Measurements from ENCODE around the gene PTPN18.
"Not testable (repeated sequence)": the region's sequence is repeated elsewhere in the genome, so short reads cannot be mapped to it uniquely, and the experiment has no call there.

Gene PTPN18

DNA sequence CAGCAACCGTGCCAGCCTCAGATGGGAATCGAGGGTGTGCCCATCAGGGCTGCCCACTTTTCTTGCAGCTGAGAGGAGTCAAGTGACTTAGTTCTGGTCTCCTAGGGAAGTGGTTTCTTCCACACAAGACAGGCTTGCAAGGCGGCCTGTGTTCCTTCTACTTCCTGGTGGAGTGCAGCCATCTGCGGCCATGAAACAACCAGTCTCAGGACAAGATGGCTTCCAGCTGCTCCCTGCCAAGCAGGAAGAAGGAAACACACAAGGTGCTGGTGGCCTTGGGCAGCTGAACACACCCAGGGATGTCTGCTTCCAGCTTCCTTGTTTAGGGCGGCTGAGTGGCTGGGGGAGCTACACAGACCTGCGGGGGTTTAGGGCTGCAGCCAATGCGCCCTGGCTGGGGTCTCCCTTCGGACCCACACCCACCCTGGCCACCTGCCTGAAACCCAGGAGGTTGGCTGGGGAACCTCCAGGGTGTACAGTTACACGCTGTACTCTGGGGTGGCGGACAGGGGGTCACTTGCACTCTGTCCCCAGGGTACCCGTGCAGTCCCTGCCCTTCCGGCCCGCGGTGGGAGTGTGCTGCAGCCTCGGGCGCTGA is 34.7 kb downstream of the PTPN18 start:
- in situ Hi-C loops (cut with HindIII; ENCODE audit: low sequenced_read_pairs), result no loop called here
- no peak for DNase-seq (ENCODE audit: low read depth, low spot score)
- peak overlapping the region; percentile 60 for H3K4me3 ChIP-seq (ENCODE audit: low read depth, low read length)
- TF ChIP-seq, protein P1, sequence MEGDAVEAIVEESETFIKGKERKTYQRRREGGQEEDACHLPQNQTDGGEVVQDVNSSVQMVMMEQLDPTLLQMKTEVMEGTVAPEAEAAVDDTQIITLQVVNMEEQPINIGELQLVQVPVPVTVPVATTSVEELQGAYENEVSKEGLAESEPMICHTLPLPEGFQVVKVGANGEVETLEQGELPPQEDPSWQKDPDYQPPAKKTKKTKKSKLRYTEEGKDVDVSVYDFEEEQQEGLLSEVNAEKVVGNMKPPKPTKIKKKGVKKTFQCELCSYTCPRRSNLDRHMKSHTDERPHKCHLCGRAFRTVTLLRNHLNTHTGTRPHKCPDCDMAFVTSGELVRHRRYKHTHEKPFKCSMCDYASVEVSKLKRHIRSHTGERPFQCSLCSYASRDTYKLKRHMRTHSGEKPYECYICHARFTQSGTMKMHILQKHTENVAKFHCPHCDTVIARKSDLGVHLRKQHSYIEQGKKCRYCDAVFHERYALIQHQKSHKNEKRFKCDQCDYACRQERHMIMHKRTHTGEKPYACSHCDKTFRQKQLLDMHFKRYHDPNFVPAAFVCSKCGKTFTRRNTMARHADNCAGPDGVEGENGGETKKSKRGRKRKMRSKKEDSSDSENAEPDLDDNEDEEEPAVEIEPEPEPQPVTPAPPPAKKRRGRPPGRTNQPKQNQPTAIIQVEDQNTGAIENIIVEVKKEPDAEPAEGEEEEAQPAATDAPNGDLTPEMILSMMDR (IDR thresholded peaks at IDR 0.05; ENCODE audit: low read depth, low read length), result no peak

DNA sequence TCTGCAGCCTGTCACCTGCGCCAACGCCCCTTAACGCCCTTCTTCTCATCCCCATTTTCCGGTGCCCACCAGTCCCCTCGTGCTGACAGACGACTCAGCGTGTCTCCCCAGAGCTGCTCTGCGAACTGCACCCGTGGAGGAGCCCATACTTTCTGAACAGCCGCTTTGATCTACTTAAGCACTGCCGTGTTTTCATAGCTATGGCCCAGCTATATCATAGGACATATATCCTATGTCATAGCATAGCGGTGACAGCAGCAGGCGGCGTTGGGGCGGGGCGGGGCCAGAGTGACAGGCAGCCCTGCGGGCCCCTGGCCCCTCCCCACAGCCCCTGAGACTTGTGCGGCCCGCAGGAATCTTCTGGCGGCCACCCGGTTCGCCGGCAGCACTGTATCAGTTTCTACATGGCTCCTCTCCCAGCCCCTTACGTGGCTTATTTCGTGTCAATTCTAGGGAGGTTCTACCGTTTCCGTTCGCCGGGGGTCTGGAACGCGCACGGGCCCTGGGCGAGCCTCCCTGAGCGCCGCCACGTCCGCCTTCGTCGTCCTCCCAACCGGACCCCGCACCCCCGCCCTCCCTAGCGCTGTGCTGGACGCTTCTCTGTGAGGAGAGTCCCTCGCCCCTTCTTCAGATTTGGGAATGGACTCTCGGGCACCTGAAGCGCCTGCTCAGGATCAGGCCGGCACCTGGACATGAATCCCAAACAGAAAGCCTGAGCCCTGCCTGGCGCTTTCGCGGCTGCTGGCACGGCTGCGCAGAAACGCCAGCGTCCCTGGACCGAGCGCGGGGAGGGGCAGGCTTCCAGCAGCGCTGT is 35.4 kb downstream of the PTPN18 start:
- in situ Hi-C loops (cut with HindIII; ENCODE audit: low sequenced_read_pairs), result no loop called here
- TF ChIP-seq, protein P1 (IDR thresholded peaks at IDR 0.05; ENCODE audit: low read depth, low read length), result no peak
- peak; percentile 75 for DNase-seq (ENCODE audit: low read depth, low spot score)
- peak overlapping the region; percentile 60 for H3K4me3 ChIP-seq (ENCODE audit: low read depth, low read length)

DNA sequence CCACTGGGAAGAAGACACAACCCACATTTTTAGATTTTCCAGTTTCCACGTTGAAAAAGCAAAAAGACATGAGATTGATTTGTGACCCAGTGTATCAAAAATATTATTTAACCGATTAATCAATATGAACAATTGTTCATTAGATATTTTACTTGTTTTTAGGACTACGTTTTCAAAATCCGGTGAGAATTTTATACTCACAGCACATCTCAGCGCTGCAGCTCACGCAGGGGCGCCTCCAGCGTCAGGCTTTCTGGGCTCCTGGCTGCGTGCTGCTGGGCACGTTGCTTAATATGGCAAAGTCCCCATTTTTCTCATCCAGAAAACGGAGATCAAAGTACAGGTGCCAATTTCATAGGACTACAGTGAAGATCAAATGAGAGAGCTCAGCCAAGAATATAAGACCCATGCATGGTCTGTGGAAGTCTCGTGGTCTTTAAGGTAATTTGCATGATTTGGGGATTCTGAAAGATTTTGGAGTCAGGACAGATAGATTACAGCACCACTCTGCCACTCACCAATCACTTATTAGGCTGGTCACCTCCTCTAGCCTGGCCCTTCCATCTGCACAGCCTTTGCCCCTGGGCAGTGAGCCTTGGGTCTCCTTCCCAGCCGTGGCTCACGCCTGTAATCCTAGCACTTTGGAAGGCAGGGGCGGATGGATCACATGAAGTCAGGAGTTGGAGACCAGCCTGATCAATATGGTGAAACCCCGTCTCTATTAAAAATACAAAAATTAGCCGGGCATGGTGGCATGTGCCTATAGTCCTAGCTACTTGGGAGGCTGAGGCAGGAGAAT is 36.2 kb downstream of the PTPN18 start:
- DNase-seq (ENCODE audit: low read depth, low spot score), result no peak
- H3K4me3 ChIP-seq (ENCODE audit: low read depth, low read length), result peak overlapping the region; percentile 60

DNA sequence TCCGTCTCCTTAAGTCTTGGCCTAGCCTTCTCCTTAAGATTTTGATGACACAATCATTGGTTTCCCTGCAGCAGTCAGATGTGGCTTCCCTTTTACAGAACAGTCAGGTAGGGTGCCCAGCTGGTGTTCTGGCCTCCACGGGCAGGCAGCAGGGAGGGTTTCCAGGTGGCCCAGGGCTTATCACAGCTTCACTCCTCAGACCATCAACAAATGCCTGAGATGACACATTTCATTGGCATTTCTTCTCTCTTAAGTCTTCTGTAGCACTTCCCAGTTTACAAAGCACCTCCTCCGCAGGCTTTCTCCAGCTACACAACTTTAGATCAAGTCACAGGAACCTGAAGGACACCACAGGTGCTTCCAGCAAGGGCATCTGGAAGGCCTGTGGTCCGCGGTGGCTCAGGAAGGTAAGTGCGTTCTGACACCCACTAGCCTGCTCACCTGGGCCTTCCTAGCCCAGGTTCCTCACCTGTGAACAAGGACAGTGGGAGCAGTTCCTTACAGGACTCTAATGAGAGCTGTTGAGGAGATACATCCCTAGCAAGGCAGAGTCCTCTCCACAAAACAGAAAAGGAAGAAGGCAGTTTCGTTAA is 37.6 kb downstream of the PTPN18 start:
- no peak overlapping the region for H3K4me3 ChIP-seq (ENCODE audit: low read depth, low read length)
- TF ChIP-seq, protein P1 (IDR thresholded peaks at IDR 0.05; ENCODE audit: low read depth, low read length), result no peak
- in situ Hi-C loops (cut with HindIII; ENCODE audit: low sequenced_read_pairs), result no loop called here
- no peak for DNase-seq (ENCODE audit: low read depth, low spot score)

More for the DNA sequence above, 36.2 kb downstream of the PTPN18 start:
- in situ Hi-C loops (cut with HindIII; ENCODE audit: low sequenced_read_pairs), result no loop called here
- TF ChIP-seq, protein P1 (IDR thresholded peaks at IDR 0.05; ENCODE audit: low read depth, low read length), result no peak

DNA sequence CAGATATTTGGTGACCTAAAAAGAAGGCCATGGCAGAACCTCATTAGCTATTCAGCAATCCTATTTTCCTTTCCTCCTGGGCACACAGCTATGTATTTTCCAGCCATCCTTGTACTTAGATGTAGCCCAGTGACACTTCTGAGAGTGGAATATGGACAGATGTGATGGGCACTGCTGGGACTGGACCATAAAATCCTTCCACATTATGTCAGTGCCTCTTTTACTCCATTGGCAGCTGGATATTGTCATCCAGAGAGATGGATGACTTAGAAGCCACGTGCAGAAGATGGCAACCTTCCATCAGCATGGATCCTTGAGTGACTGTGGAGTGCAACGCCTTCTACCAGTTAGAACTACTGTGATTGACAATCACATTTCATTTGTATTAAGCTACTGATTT is 50.4 kb downstream of the PTPN18 start:
- in situ Hi-C loops (cut with HindIII; ENCODE audit: low sequenced_read_pairs); DNase-seq (ENCODE audit: low read depth, low spot score); H3K4me3 ChIP-seq (ENCODE audit: low read depth, low read length): not testable (repeated sequence)

DNA sequence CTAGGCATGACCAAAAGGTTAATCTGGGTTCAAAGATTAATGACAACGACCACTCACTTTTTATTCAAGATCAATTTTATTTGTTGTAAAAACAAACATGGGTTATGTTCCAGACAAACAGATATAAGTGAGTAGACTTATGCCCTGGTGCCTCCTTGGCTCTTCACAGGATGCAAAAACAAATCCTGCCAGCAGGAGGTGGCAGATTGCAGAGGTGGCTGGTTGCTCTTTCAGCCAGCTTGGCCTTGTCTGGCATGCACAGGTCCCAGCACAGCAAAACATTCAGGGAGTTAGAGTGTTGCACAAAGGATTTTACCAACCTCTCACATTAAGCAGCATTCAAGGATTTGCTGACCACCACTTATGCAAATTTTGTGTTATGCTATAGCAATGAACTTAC is 60.8 kb downstream of the PTPN18 start:
- in situ Hi-C loops (cut with HindIII; ENCODE audit: low sequenced_read_pairs); DNase-seq (ENCODE audit: low read depth, low spot score); H3K4me3 ChIP-seq (ENCODE audit: low read depth, low read length): not testable (repeated sequence)

DNA sequence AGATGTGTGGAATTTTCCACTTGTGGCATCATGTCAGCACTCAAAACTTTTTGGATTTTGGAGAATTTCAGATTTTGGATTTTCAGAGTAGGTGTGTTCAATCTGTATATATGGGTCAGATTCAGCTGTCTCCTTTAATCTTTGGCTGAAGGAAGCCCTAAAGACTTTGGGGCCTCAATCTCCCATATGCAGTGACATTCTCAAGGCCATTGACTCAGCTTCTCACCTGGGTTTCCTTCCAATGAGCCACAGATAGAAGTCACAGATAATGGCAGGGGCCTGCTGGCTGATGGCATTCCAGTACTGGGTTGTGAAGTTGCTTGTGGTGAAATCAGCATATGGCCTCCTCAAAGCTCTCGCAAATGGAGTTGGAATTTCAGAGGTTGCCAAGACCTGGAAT is 63.0 kb downstream of the PTPN18 start:
- in situ Hi-C loops (cut with HindIII; ENCODE audit: low sequenced_read_pairs); H3K4me3 ChIP-seq (ENCODE audit: low read depth, low read length); DNase-seq (ENCODE audit: low read depth, low spot score): not testable (repeated sequence)
